IPS-18a (cell line): ENCODE results near the gene RIT2.
"Not testable (repeated sequence)": the region's sequence is repeated elsewhere in the genome, so short reads cannot be mapped to it uniquely, and the experiment has no call there.

Experiments used
- H3K27ac ChIP-seq: one replicate; pipeline ENCODE4 v1.5.1; 2013; ENCODE audit warnings: low read length
- H3K27me3 ChIP-seq: one replicate; pipeline ENCODE4 v1.6.1; 2013; ENCODE audit warnings: mild to moderate bottlenecking, low read length; ENCODE audit not compliant: control insufficient read depth, insufficient read depth
- H3K36me3 ChIP-seq: one replicate; pipeline ENCODE4 v1.6.1; 2013; ENCODE audit warnings: low read depth, low read length; ENCODE audit not compliant: control insufficient read depth
- H3K4me1 ChIP-seq: one replicate; pipeline ENCODE4 v1.6.1; 2013; ENCODE audit warnings: low read depth, low read length; ENCODE audit not compliant: control insufficient read depth
- H3K4me3 ChIP-seq: one replicate; pipeline ENCODE4 v1.5.1; 2013; ENCODE audit warnings: low read length
- H3K9ac ChIP-seq: one replicate; pipeline ENCODE4 v1.6.1; 2013; ENCODE audit warnings: mild to moderate bottlenecking, low read length, moderate library complexity
- H3K9me3 ChIP-seq: one replicate; pipeline ENCODE4 v1.6.1; 2013; ENCODE audit warnings: low read depth, low read length; ENCODE audit not compliant: control insufficient read depth

RIT2 gene

DNA sequence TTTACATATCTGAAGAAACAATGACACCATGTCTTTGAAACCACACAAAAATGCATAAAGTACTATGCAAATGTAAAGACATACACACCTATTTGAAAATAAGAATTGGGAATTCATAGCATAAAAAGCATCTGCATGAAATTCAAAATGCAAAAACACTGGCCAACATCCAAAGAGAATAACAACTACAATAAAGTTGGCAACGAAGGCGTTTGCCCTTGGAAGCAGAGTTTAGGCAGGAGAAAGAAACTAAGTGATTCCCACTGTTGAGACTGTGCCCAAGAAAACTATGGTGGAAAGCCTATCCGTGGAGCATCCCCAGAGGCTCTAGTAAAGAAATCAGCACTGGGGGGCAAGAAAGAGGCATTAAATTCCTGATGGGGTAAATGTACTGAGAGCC lies 292.8 kb downstream of the RIT2 start:
- Histone ChIP-seq H3K9ac (no peak overlapping the region), H3K4me3 (no peak overlapping the region), H3K27me3 (no peaks in the 10 kb centered on the region), H3K36me3 (no peaks in the 10 kb centered on the region), H3K27ac (no peak overlapping the region), H3K9me3 (no peaks in the 10 kb centered on the region), H3K4me1 (peaks cover 23% of the 10 kb centered on the region)

DNA sequence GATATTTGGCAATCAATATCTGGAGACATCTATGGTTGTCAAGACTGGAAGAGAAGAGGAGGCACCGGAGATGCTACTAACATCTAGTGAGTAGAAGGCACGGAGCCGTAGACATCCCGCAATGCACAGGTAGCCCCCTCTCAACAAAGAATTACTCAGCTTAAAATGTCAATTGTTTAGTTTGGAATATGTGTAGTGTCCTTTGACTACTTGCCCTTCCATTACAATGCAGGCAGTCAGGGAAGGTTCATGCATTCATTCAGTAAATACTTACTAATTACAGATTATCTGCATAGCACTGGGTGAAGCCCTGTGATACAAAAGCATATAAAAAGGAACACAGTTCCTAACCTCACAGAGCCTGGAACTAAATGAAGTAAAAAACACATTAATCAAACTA lies 294.0 kb downstream of the RIT2 start:
- no peaks in the 10 kb centered on the region for H3K9me3 ChIP-seq
- H3K9ac ChIP-seq = no peak overlapping the region
- no peak overlapping the region for H3K4me3 ChIP-seq
- no peaks in the 10 kb centered on the region for H3K27me3 ChIP-seq
- H3K27ac ChIP-seq = no peak overlapping the region
- no peaks in the 10 kb centered on the region for H3K36me3 ChIP-seq
- peaks cover 34% of the 10 kb centered on the region for H3K4me1 ChIP-seq

DNA sequence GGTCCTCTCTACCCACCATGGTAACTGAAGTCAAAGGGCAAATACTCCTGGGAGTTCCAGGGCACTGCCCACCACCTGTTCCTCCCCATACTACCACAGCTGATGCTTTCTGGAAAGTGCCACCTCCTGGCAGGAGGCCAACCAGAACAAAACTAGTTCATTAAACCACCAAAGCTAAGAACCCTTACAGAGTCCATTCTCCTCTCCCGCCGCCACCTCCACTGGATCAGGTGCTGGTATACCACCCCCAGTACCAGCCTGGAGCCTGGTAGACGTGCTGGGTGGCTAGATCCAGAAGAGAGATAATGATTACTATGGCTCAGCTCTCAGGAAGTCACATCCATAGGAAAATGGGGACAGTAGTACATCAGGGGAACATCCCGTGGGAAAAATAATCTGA lies 300.9 kb downstream of the RIT2 start:
- Histone ChIP-seq H3K9me3 (no peaks in the 10 kb centered on the region), H3K36me3 (no peaks in the 10 kb centered on the region), H3K4me1 (peaks cover 27% of the 10 kb centered on the region), H3K4me3 (no peak overlapping the region), H3K27me3 (no peaks in the 10 kb centered on the region), H3K27ac (no peak overlapping the region), H3K9ac (no peak overlapping the region)

DNA sequence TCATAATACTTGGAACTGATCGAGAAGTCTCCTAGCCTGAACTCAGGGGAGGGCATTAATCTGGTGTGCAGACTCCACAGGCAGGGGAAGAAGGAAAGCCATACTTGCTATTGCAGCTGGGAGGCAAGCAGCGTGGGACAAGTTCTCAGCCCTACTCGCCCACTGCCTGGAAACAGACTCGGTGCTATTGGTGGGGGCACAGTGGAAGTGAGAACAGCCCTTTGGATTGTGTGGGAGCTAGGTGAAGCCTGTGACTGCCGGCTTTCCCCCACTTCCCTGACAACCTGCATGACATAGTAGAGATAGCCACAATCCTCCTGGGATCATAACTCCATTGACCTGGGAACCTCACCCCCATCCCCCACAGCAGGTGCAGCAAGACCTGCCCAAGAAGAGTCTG lies 301.3 kb downstream of the RIT2 start:
- Histone ChIP-seq H3K27me3 (no peaks in the 10 kb centered on the region), H3K4me3 (no peak overlapping the region), H3K36me3 (no peaks in the 10 kb centered on the region), H3K9me3 (no peaks in the 10 kb centered on the region), H3K9ac (no peak overlapping the region), H3K4me1 (peaks cover 23% of the 10 kb centered on the region), H3K27ac (no peak overlapping the region)

DNA sequence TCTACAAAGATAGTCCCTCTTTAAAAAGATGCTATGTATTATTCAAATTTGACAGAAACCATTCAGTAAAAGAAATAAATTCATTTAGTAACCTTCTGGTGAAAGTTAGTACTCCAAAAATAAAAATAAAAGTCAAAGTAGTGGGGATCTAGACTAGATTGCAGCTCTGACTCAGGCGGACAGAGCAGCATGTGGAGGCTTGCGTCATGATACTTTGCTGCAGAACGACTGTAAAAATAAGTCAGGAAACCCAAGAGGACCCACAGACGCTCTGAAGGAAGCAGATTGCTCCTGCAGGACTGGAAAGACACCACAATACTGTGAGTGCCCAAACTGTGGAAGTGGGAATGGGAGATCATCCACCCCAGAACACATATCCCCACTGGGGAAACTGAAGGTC lies 301.9 kb downstream of the RIT2 start:
- Histone ChIP-seq H3K9ac (no peak overlapping the region), H3K27me3 (no peaks in the 10 kb centered on the region), H3K4me3 (no peak overlapping the region), H3K27ac (no peak overlapping the region), H3K36me3 (no peaks in the 10 kb centered on the region), H3K4me1 (peaks cover 17% of the 10 kb centered on the region), H3K9me3 (no peaks in the 10 kb centered on the region)

DNA sequence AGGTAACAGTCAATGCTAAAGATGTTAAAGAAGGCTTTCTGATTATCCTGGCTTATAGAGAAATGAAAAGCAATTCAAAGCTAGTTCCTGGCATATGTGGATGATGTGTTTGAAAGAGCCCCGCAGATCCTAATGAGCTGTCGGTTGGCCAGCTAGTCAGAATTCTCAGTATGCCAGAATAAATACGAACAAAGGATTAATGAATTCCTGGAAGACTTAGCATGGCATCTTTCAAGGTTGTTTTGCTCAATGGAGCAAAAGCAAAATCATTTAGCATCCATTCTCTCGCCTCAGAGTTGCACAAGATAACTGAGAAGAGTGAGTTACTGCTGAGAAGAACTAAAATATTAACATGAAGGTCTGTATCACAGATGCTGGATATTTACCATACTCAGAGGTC lies 307.6 kb downstream of the RIT2 start:
- peaks cover 8% of the 10 kb centered on the region for H3K4me1 ChIP-seq
- no peaks in the 10 kb centered on the region for H3K9me3 ChIP-seq
- H3K36me3 ChIP-seq = no peaks in the 10 kb centered on the region
- H3K9ac ChIP-seq = no peak overlapping the region
- H3K4me3 ChIP-seq = no peak overlapping the region
- no peak overlapping the region for H3K27ac ChIP-seq
- no peaks in the 10 kb centered on the region for H3K27me3 ChIP-seq

DNA sequence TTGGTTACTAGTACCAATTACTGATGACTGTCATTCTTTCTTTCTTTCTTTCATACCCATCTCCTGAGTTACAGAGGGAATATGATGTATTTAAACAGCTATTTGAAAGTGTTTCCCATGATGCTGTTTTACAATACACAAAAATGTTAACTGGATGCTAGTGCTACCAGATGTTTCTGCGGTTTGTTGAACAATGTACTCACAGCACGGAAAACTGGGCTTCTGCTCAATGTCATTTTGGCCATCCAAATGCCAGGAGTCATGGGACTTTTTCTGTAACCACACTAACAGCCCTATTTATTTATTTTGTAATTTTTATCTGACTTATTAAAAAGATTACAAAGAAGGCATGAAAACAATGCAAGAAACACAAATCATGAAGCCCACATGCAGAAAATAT lies 313.8 kb downstream of the RIT2 start:
- Histone ChIP-seq H3K4me3 (no peak overlapping the region), H3K27ac (no peak overlapping the region), H3K27me3 (no peaks in the 10 kb centered on the region), H3K9ac (no peak overlapping the region), H3K9me3 (no peaks in the 10 kb centered on the region), H3K36me3 (no peaks in the 10 kb centered on the region), H3K4me1 (peaks cover 5% of the 10 kb centered on the region)

DNA sequence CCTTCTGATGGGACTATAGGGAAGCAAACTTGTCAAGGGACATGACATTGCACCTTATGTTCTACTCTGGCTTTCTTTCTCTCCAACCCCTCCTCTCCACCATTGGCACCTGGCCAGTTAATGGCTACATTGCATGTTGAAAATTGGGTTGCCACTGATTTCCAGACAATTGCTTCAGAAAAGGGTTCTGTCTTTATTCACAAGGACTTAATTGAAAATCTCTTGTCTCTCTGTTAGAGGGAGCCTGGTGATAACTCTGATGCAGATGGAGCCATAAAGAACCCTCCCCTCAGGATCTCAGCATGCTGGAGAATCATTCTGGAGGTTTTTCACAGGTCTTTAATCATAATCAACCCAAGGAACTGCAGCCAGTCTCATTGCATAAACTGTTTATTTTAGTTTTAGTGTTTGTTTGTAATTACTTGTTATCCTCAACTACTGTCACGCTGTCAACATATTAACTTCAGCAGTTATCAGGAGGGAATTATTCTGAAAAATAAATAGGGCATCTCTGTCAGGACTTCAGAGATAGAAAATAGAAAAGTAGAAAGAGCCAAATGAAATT lies 316.8 kb downstream of the RIT2 start:
- H3K9me3 ChIP-seq = no peaks in the 10 kb centered on the region
- no peaks in the 10 kb centered on the region for H3K27me3 ChIP-seq
- peaks cover 5% of the 10 kb centered on the region for H3K4me1 ChIP-seq
- no peak overlapping the region for H3K27ac ChIP-seq
- H3K4me3 ChIP-seq = no peak overlapping the region
- no peaks in the 10 kb centered on the region for H3K36me3 ChIP-seq
- H3K9ac ChIP-seq = no peak overlapping the region

DNA sequence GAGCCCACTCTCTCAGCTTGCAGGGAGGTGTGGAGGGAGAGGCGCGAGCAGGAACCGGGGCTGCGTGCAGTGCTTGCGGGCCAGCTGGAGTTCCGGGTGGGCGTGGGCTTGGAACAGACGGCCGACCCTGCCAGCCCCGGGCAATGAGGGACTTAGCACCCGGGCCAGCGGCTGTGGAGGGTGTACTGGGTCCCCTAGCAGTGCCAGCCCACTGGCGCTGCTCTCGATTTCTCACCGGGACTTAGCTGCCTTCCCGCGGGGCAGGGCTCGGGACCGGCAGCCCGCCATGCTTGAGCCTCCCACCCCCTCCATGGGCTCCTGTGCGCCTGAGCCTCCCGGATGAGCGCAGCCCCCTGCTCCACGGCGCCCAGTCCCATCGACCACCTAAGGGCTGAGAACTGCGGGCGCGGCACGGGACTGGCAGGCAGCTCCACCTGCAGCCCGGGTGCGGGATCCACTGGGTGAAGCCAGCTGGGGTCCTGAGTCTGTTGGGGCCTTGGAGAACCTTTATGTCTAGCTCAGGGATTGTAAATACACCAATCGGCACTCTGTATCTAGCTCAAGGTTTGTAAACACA lies 320.2 kb downstream of the RIT2 start:
- not testable (repeated sequence) for H3K9ac ChIP-seq

DNA sequence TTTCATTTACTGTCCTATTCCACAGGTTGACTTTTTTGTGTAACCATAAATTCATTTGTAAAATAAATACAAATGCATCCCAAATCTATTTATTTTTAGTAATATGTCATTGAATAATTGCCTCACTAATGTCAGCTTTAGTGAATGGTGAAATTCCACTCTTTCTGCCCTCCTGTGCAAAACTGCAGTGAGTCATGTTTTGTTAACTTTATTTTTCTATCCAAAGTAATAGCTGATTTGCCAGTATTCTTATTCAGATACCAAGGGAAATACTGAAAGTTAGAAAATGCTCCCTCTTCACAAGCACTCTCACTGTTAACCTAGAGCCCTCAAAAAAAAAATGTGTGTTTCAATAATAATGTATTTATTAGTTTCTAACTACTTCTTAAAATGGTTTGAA lies 322.8 kb downstream of the RIT2 start:
- H3K9ac ChIP-seq = no peak overlapping the region
- H3K36me3 ChIP-seq = no peaks in the 10 kb centered on the region
- H3K4me3 ChIP-seq = no peak overlapping the region
- peaks cover 3% of the 10 kb centered on the region for H3K4me1 ChIP-seq
- no peaks in the 10 kb centered on the region for H3K27me3 ChIP-seq
- H3K27ac ChIP-seq = no peak overlapping the region
- peaks cover 6% of the 10 kb centered on the region for H3K9me3 ChIP-seq

More for the DNA sequence above, 320.2 kb downstream of the RIT2 start:
- H3K36me3 ChIP-seq, H3K4me3 ChIP-seq, H3K4me1 ChIP-seq, H3K9me3 ChIP-seq, H3K27ac ChIP-seq, H3K27me3 ChIP-seq: not testable (repeated sequence)

DNA sequence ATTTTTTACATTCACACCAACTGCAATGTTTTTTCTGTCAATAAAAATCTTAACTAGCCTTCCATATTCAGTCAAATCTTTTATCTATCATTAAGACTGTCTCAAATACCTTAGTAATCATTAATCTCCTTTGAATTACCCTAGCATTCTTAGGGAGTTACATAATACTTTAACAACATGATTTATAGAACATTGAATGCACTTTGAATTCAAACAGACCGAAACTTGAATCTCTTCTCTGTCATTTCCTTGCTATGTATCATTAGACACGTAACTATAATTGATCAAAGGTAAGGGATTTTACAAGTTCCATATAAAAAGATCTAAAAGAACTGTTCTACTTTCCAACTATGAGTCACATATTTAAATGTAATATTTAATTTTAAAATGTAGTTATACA lies 330.9 kb downstream of the RIT2 start:
- H3K36me3 ChIP-seq = no peaks in the 10 kb centered on the region
- H3K4me3 ChIP-seq = no peak overlapping the region
- H3K9ac ChIP-seq = no peak overlapping the region
- peaks cover 2% of the 10 kb centered on the region for H3K9me3 ChIP-seq
- no peaks in the 10 kb centered on the region for H3K27me3 ChIP-seq
- no peak overlapping the region for H3K27ac ChIP-seq
- H3K4me1 ChIP-seq = peaks cover 12% of the 10 kb centered on the region

DNA sequence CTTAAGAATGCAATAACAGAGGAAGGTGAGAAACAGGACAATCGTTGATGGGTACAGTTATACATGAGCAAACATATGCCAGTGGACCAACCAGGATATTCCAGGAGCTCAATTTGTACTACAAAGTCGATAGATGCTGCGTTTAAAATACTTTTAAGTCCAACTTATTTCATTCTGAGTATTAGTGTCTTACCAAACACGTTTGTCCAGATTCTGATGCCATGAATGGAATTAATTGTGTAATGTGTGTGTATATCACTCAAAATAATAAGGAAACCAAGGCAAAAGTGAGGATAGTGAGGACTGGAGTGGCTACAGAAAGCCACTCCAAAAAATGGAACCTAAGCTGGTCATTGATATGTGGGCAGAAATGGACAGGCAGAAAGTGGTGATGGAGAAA lies 332.6 kb downstream of the RIT2 start:
- H3K4me1 ChIP-seq = peaks cover 27% of the 10 kb centered on the region
- H3K36me3 ChIP-seq = no peaks in the 10 kb centered on the region
- H3K27ac ChIP-seq = no peak overlapping the region
- no peak overlapping the region for H3K4me3 ChIP-seq
- no peaks in the 10 kb centered on the region for H3K27me3 ChIP-seq
- no peak overlapping the region for H3K9ac ChIP-seq
- H3K9me3 ChIP-seq = no peaks in the 10 kb centered on the region
